GM12878 (cell line): Measurements from ENCODE around the gene SESN3.
A peak's percentile ranks its signal among the peaks of the same experiment; 100 is the strongest.

Experiments
- CTCF ChIP-seq, 3 experiments: IDR thresholded peaks in 2 of 3; conservative IDR thresholded peaks in 1 of 3; 2 replicates each; pipeline ENCODE4 v1.5.1; 2011; ENCODE audit warnings: low read depth in 3 of 3, low read length in 3 of 3, mild to moderate bottlenecking in 3 of 3, control low read depth in 2 of 3, moderate library complexity in 2 of 3, inconsistent platforms in 1 of 3, mixed read lengths in 1 of 3; ENCODE audit not compliant: control insufficient read depth in 2 of 3, insufficient read depth in 1 of 3; ENCODE audit errors: extremely low read depth in 1 of 3
- EGR1 ChIP-seq, 2 experiments: IDR thresholded peaks; 1 replicate in 1 of 2; 2 replicates in 1 of 2; pipeline ENCODE4 v1.6.1; 2011 to 2012; ENCODE audit warnings: low read depth in 2 of 2, low read length in 2 of 2, borderline replicate concordance in 1 of 2, mild to moderate bottlenecking in 1 of 2, moderate library complexity in 1 of 2
- EP300 ChIP-seq, 2 experiments: fragments of 150-350 bp in 1 of 2; IDR thresholded peaks; 2 replicates each; pipeline ENCODE4 v1.6.1; 2011 to 2012; ENCODE audit warnings: low read depth in 2 of 2, low read length in 2 of 2, borderline replicate concordance in 1 of 2, improper control_type of control experiment in 1 of 2, inconsistent platforms in 1 of 2; ENCODE audit not compliant: control insufficient read depth in 1 of 2
- ESRRA ChIP-seq: IDR thresholded peaks from 2 replicates; pipeline ENCODE4 v1.6.1; 2012; ENCODE audit warnings: mild to moderate bottlenecking, low read length, improper control_type of control experiment
- NFIC ChIP-seq: IDR thresholded peaks from 2 replicates; pipeline ENCODE4 v1.6.1; 2012; ENCODE audit warnings: low read depth, mild to moderate bottlenecking, inconsistent platforms, low read length, moderate library complexity
- SMC3 ChIP-seq: IDR thresholded peaks from 2 replicates; pipeline ENCODE4 v1.6.1; 2011; ENCODE audit warnings: low read length, improper control_type of control experiment, borderline replicate concordance
- ZNF274 ChIP-seq: IDR thresholded peaks from one replicate; pipeline ENCODE4 v1.8.0; 2011; ENCODE audit not compliant: insufficient read length, insufficient read depth

- TF ChIP-seq NFIC (peak; percentile 73; the same call in 1 of the 2 replicates), ESRRA (no peak), CTCF (IDR thresholded peaks at IDR 0.05 in 2 of 3, conservative IDR thresholded peaks at IDR 0.05 in 1 of 3; ENCODE audit: control insufficient read depth in 2 of 3, extremely low read depth in 1 of 3, insufficient read depth in 1 of 3, low read depth in 3 of 3, low read length in 3 of 3) (no peak), SMC3 (no peak), ZNF274 (no peak), EP300 (IDR thresholded peaks at IDR 0.05; ENCODE audit: borderline replicate concordance in 1 of 2, control insufficient read depth in 1 of 2, low read depth in 2 of 2, low read length in 2 of 2) (no peak; a peak in 1 of 4 replicates), EGR1 (IDR thresholded peaks at IDR 0.05; ENCODE audit: borderline replicate concordance in 1 of 2, low read depth in 2 of 2, low read length in 2 of 2) (no peak)
Observed at GRCh38 chr11:95232666-95233065, 1.7 kb upstream of the SESN3 start.
